Activated CD8-positive, alpha-beta memory T cell treated with anti-CD3 and anti-CD28 coated beads for 4 hours (primary cell): ENCODE data around the gene DOCK4.

ENCODE experiments used
- DNase-seq, 2 donors: peaks; one replicate each; pipeline ENCODE4 v3.0.0-alpha.2; 2020; ENCODE audit warnings: low read depth in 2 of 2

Gene DOCK4

GRCh38 chr7:111903797-111904196, 302.4 kb downstream of the DOCK4 start:
- DNase-seq: no peak

- no peak for DNase-seq
These were observed 303.2 kb downstream of the DOCK4 start for GRCh38 chr7:111903016-111903415.

- DNase-seq: no peak
These were observed 305.9 kb downstream of the DOCK4 start for GRCh38 chr7:111900283-111900682.

- no peak for DNase-seq
These were observed 311.1 kb downstream of the DOCK4 start for GRCh38 chr7:111895049-111895448.

- no peak for DNase-seq
These were observed 311.7 kb downstream of the DOCK4 start for GRCh38 chr7:111894518-111894917.

GRCh38 chr7:111893190-111893589, 313.0 kb downstream of the DOCK4 start:
- DNase-seq: no peak

- DNase-seq: no peak
These were observed 313.6 kb downstream of the DOCK4 start for GRCh38 chr7:111892588-111892987.

- DNase-seq: no peak
These were observed 318.5 kb downstream of the DOCK4 start for GRCh38 chr7:111887734-111888133.

- no peak for DNase-seq
These were observed 320.0 kb downstream of the DOCK4 start for GRCh38 chr7:111886233-111886632.

GRCh38 chr7:111883241-111883640, 323.0 kb downstream of the DOCK4 start:
- DNase-seq: no peak

GRCh38 chr7:111878785-111879184, 327.4 kb downstream of the DOCK4 start:
- no peak for DNase-seq

- DNase-seq: no peak
These were observed 328.3 kb downstream of the DOCK4 start for GRCh38 chr7:111877931-111878330.

GRCh38 chr7:111873963-111874690, 332.1 kb downstream of the DOCK4 start:
- no peak for DNase-seq

- no peak for DNase-seq
These were observed 332.9 kb downstream of the DOCK4 start for GRCh38 chr7:111873326-111873646.

- no peak for DNase-seq
These were observed 333.5 kb downstream of the DOCK4 start for GRCh38 chr7:111872450-111873325.

- DNase-seq: no peak
These were observed 334.9 kb downstream of the DOCK4 start for GRCh38 chr7:111871283-111871682.

- DNase-seq: no peak
These were observed 336.9 kb downstream of the DOCK4 start for GRCh38 chr7:111869280-111869679.

- DNase-seq: no peak
These were observed 338.8 kb downstream of the DOCK4 start for GRCh38 chr7:111867348-111867931.

GRCh38 chr7:111866787-111867186, 339.4 kb downstream of the DOCK4 start:
- DNase-seq: no peak

GRCh38 chr7:111865430-111865829, 340.8 kb downstream of the DOCK4 start:
- DNase-seq: no peak

- no peak for DNase-seq
These were observed 341.8 kb downstream of the DOCK4 start for GRCh38 chr7:111864291-111864976.

- DNase-seq: no peak
These were observed 342.9 kb downstream of the DOCK4 start for GRCh38 chr7:111863269-111863668.
